Activated CD8-positive, alpha-beta memory T cell treated with anti-CD3 and anti-CD28 coated beads, Interleukin-2, amount 50 U/mL, for 24 hours (primary cell): ENCODE data around the gene PPP1CA.

ENCODE experiments used
- DNase-seq: peaks from one replicate; pipeline ENCODE4 v3.0.0-alpha.2; 2020; ENCODE audit errors: extremely low read depth

Gene PPP1CA

GRCh38 chr11:67418476-67419281 is 17.0 kb upstream of the PPP1CA start:
- no peak for DNase-seq

- DNase-seq = no peak
Measured at GRCh38 chr11:67417425-67417824, 15.8 kb upstream of the PPP1CA start.

- DNase-seq = no peak
Measured at GRCh38 chr11:67416416-67417335, 15.0 kb upstream of the PPP1CA start.

DNA sequence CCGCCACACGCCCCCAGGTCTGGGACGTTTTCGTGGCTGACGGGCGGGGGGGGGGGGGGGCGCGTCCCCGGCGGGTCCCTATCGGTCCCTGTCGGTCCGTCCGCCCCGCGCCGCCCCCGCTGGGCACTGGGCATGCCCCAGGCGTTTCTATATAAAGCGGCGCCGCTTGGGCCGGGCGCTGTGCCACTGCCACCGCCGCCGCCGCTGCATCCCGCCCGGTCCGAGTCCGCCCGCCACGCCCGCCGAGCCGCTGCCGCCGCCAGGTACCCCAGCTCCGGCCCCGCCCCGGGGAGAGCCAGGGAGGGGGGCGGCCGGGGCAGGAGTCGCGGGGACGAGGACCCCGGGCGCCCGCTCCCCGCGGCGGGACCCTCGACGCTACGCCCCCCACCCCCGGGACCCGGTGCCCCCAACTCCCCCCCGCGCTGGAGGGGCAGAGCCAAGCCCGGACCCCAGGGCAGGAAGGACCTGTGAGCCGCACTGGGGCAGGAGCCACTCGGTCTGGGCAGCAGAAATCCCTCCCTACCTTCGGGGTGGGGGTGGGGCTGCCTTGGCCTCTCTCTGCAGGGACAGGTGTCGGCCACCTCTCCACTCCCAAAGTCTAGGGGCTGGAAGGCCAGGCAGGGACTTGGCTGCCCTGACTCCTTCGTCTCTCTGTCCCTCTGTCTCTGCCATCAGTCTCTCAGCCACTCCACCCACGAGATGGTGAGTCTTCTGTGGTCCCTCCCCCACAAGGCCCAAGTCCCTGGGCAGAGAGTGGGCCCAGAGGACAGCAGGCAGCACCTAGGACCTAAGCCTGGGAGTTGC is 14.0 kb upstream of the PPP1CA start, which contains the start of gene CARNS1:
Gene CARNS1, plus strand, starts transcription at position 178 of the 804 bp plus-strand sequence. Its CDS starts 522 bp downstream, at position 700.
- DNase-seq = no peak

- no peak for DNase-seq
Measured at GRCh38 chr11:67413266-67413849, 11.7 kb upstream of the PPP1CA start.

- DNase-seq = no peak
Measured at GRCh38 chr11:67412495-67413179, 11.0 kb upstream of the PPP1CA start.

DNA sequence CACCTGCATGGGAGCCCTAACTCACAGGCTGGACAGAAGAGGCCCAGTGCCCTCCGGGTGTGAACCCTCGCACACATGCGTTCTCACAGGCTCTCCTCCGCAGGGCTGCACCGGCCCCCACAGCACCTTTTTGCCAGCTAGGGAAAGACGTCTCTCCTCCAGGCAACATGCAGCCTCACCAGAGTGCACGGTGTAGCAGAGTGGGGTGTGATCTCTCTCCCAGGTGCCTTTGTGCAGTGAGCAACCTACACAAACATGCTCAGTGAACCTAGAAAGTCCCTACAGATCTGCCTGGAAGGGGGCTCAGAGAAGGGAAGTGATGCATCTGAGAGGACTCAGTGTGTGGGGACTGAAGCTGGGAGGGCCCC is 10.1 kb upstream of the PPP1CA start:
- DNase-seq = no peak

DNA sequence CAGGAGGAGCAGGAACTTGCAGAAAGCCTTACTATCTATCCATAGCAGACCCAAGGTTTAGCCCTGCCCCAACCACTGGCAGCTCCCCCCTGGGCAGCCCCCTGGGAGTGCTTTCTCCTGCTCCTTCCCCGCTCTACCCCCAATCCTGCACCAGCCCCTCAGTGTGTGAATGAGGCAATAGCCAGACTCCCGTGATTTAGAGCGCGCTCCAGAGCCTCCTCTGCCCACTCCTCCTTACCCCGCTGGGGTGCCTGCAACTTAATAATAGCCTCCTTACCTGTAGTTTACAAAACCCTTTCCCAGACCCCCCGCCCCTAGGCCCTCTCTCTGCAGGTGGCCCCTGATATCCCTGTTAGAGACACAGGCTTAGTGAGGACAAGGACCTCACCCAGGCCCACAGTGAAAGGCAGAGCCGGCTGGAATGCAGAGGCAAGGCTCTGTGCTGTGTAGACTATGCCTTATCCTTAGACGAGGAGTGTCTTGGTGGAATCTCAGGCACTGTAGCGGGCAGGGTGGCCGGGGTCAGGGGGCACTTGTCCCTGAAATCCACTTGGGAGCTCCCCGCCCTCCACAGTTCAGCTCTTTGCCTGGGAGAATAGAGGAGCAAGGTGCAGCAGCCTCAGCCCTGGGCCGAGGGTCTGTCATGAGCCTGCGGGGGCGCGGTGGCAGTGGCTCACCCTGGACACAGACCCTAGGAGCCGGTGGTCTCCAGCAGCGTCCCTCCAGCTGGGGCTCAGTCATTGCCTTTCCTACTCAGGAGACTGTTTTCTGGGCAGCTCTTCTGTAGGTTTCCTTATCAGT is 9.5 kb upstream of the PPP1CA start:
- no peak for DNase-seq

DNA sequence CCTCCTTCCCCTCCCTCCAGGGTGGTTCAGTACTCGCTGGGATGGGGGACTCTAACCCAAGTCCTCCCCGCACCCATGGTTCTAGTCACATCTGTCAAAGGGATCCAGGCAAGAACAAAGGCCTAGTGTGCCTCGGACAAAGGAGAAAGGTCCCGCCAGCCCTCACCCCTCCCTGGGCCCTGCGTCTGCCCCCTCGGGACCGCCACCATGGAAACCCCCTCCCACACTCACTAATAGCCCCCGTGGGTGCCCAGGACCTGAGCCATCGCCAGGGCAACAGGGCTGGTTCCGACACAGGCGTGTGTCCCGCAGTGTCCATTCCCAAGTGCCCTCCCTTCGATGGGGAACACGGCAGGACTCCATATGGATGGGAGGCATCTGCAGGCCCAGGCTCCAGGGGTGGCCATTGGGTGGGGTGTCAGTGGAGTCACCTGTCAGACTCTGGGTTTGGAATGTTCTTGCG is 8.7 kb upstream of the PPP1CA start:
- DNase-seq = no peak

- no peak for DNase-seq
Measured at GRCh38 chr11:67409781-67410368, 8.2 kb upstream of the PPP1CA start.

DNA sequence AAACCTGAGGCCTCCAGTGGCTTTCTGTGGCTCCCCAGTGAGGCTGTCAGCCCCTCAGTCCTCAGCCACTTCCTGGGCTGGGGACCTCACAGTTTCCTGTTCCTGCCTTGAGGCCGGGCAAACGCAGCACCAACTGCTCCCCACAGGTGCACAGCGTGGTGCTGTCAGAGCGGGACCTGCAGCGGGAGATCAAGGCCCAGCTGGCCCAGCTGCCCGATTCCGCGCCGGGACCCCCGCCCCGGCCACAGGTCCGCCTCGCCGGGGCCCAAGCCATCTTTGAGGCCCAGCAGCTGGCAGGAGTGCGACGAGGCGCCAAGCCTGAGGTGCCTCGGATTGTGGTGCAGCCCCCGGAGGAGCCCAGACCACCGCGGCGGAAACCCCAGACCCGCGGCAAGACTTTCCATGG is 7.6 kb upstream of the PPP1CA start:
- DNase-seq = no peak

DNA sequence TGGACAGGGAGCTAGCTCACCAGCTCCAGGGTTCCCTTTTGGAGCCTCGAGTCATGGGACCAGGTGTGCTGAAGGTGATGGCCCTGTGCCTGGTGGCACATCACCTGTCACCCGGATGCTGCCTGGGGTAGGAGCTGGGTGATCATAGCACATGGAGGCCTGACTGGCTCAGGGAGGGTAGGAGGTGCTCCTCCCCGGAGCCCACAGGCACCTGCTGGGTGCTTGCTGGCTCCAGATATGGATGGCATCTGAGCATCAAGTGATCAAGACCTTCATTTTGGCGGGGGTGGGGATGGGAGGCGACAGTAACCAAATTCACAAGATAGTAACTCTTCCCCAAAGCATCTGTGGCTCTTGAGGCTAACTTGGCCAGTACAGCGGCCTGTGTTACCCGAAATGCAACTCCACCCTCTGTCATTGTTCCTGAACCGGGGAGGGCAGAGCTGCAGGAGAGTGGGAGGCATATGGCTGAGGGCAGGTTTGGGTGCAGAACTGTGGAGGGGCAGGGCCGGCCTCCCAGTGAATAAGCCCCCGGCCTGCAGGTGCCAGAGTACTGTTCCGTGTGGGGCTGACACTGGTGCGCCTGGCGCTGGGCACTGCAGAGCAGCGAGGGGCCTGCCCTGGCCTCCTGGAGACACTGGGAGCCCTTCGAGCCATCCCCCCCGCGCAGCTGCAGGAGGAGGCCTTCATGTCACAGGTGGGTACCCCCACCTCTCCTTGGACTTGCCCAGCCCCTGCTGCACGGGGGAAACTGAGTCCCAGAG is 7.0 kb upstream of the PPP1CA start:
- DNase-seq = no peak

- DNase-seq = no peak
Measured at GRCh38 chr11:67407688-67408163, 6.1 kb upstream of the PPP1CA start.

GRCh38 chr11:67406969-67407687 is 5.5 kb upstream of the PPP1CA start:
- DNase-seq = no peak

DNA sequence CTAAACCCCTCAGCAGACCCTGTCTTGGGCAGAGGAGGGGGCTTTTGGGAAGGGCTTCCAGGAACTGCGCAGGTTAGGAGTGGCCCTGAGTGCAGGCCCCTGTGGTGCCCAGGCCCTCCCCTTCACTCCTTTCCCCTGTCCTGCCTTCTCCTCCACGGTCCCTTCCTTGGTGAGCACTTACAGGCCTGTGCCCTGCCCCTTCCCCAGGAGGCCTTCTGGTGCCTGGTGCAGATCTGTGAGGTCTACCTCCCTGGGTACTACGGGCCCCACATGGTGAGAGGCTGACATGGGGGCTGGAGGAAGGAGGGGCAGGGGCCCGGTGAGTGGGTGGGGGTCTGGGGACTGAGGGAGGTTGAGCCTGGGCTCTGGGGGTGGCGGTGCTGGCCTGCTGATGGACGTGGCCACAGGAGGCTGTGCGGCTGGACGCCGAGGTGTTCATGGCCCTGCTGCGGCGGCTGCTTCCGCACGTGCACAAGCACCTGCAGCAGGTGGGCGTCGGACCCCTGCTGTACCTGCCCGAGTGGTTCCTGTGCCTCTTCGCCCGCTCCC is 4.8 kb upstream of the PPP1CA start:
- no peak for DNase-seq

- no peak for DNase-seq
Measured at GRCh38 chr11:67405688-67406339, 4.2 kb upstream of the PPP1CA start.

DNA sequence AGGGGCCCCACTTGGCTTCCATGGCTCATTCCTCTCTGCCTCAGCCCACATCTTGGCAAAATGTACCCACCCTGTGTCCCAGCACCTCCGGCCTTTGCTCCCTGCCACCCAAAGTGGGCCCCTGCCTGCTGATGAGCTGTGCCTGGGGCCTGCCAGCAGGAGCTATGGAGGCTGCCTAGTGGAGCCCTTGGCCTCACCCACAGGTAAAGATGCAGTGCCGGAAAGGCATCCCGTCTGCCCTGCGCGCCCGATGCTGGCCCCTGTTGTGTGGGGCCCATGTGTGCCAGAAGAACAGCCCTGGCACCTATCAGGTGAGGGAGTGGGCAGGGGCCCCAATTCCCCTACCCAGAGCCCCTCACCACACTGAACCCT is 3.5 kb upstream of the PPP1CA start:
- DNase-seq = no peak
